Astrocyte of the hippocampus (primary cell): ENCODE results near the gene GGTLC1.
"Not testable (repeated sequence)": the region's sequence is repeated elsewhere in the genome, so short reads cannot be mapped to it uniquely, and the experiment has no call there.

Source experiments
- DNase-seq: peaks from one replicate; pipeline ENCODE4 v3.0.0; 2011; ENCODE audit warnings: low read depth, low spot score

The GGTLC1 gene

DNA sequence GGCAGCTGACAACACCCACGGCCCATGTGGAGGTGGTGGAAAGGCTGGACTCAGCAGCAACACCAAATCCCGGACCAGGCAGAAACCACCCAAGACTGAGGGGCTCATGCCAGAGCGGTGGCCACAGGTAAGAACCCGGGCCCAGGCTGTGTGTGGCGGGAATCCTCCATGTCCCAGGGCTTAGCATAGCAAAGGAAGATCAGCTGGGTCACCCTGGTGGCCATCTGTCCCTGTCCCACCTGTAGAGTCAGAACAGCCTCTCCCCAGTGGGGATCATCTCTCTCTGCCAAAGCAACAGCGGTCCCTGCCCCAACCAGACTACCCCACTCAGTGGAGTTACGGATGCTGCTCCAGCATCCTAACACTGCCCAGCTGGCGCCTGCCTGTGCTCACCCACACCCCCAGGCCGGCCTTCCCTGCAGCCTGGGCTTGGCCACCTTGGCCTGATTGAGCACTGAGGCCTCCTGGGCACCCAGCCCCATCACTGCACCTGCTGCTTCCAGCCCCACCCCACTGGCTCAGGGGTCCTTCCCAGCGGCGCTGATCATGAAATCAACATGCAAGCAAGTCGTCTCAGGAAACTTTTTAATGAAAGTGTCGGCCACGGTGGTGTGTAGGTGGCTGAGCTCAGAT, 5.5 kb upstream of the GGTLC1 start:
- not testable (repeated sequence) for DNase-seq

DNA sequence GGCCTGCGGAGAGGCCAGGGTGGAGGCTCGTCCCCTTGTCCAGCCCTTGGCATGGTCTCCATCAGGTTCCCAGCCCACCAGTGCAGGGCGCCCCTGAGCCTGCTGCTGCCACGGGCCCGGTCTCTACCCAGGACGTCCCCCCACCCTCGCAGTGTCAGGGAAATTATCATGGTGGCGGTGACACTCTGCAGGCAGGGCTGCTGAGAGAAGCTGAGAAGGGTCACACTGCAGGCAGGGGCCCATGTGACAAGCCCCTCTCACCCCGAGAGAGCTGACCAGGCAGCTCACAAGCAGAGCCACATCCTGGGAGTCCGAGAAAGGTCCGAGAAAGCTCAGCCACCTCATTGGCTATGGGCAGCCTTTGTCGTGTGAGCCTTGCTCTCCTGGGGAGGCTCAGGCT, 4.9 kb upstream of the GGTLC1 start:
- DNase-seq = not testable (repeated sequence)

DNA sequence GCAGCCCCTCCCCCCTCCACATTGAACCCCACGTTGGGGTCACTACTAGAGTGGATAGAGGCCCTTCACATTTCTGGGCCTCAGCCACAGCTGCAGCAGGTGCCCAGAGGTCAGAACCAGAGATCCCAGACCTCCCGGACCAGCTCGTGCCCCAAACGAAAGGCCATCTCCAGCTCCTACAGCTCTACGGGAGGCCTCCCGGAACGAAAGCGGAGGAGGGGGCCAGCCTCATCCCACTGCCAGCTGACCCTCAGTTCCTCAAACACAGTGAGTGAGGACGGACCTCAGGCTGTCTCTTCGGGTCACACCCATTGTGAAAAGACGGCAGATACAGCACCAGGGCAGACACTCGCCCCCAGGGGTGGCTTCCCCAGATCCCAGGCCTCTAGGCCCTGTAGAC, 1.7 kb upstream of the GGTLC1 start:
- DNase-seq = not testable (repeated sequence)

- DNase-seq = not testable (repeated sequence)
Measured at GRCh38 chr20:23988966-23989365, 387 bp upstream of the GGTLC1 start.

DNA sequence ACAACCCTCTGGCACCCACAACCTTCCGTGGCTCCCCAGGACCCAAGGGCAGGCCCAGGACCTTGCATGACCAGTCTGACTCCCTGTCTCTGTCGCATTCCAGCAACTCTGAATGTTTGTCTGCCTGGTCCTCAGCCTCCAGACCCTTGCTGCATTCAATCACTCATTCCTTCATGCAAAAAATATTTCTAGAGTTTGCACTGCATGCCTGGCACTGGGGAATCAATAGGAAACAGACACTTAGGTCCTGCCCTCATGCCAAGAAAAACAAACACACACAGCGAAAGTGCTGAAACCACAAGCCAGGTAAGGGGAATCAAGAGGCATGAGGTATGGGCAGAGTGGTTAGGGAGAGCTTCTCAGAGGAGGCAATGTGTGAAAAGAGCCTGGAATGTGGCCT, 1.9 kb downstream of the GGTLC1 start:
- not testable (repeated sequence) for DNase-seq

DNA sequence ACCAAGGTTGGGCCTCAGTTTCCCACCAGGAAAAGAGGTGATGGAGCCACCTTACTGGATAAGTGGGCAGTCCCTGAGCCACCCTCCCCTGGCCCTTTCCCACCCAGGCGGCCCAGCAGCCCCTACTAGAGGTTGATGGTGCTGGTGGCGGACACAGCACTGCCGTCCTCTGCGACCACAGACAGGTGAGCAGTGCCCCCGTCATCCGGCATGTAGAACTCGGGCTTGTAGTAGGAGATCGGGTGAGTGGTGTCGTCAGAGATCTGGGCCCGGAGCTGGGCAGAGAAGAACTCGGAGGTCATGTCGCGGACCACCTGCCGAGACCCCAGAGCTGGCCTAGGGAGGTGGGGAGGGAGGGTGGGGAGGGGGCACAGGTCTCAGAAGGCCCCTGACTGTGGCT, 2.3 kb downstream of the GGTLC1 start:
- not testable (repeated sequence) for DNase-seq

GRCh38 chr20:23985790-23986225, 2.8 kb downstream of the GGTLC1 start:
- DNase-seq = not testable (repeated sequence)

DNA sequence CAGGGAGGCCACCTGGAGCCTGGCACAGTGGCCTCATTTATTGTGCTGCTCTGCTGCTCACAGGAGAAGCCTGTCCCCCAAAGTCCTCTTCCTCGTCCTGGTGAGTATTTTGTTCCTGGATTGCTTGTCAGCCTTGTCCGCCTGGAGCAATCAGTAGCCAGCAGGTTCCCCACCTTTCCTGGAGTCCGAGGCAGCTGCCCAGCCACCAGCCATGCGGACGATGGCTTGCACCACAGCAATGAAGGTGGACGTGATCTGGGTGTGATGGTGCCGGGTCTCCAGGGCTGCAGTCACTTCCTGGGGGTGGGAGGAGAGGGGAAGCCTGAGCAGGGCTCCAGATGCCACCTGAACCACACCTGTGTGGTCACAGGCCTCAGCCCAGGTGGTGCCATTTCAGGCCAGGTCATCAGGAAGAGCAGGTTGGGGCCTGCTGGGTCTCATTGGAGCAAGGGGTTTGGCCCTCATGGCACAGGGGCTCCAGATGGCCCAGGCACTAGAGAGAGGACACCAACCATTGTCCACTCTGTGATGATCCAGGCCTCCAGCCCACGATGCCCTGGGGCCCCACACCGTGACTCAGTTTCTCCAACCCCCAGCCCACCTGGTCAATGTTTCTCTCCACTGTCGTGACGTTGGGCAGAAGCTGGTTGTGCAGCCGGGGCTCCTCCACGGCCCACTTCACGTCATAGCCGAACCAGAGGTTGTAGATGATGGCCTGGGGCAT, 3.4 kb downstream of the GGTLC1 start:
- not testable (repeated sequence) for DNase-seq

- DNase-seq = not testable (repeated sequence)
Measured at GRCh38 chr20:23984476-23985023, 4.0 kb downstream of the GGTLC1 start.

DNA sequence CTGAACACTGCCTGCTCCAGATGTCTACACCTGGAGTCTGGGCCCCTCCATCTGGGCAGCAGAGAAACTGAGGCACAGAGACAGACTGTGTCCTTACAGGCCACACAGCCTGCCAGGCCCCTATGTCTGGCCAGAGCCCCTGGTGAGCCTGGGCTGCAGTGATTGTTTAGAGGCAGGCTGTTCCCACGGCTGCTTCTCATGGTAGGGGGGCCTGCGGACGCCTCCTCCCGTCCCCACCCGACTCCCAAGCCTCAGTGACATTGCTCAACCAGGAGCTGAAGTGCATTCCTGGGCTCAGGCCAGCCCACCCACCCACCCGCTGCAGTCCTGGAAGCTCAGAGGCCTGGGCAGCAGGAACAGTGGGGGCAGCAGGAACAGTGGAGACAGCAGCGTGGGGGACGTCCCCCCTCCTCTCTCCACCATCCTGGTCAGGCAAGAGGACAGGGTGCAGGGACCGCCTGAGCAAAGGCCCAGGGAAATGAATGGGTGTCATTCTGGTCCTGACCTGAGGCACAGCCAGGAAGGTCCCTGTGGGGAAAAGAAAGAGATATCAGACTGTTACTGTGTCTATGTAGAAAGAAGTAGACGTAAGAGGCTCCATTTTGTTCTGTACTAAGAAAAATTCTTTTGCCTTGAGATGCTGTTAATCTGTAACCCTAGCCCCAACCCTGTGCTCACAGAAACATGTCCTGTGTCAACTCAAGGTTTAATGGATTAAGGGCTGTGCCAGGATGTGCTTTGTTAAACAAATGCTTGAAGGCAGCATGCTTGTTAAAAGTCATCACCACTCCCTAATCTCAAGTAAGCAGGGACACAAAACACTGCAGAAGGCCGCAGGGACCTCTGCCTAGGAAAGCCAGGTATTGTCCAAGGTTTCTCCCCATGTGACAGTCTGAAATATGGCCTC, 6.2 kb downstream of the GGTLC1 start:
- not testable (repeated sequence) for DNase-seq

DNA sequence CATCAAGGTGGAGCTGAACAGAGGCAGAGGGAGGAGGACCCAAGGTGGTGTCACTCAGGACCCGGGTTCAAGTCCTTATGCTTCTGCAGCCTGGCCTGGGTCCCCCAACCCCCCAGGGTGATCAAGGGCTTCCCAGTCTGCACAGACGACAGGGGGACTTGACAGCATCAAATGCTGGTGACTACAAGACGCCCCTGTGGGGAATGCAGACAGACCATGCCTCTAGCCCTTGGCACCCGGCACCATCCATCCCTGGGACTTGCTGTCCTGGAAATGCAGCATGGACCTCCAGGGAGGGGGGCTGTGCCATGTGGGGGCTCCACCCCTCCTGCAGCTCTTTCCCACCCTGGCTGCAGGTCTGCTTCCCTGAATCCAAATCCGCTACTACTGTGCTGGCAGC, 7.1 kb downstream of the GGTLC1 start:
- not testable (repeated sequence) for DNase-seq

DNA sequence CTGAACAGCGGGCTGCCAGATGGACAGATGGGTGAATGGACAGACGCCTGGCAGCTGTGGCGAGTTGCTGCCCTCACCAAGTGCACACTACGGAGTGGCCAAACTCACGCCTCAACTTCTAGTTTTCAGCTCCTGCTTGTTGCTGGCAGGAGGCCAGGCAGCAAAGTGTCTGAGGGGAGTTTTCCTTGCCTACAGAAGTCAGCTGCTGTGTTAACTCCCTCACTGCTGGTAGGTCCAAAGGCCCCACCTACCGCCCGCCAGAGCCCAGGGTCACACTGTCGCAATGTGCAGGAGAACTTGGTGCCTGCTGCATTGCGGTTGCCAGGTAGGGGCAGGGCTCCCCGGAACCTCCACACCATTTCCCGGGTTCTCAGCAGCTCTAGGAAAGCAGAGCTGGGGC, 7.6 kb downstream of the GGTLC1 start:
- DNase-seq = not testable (repeated sequence)

DNA sequence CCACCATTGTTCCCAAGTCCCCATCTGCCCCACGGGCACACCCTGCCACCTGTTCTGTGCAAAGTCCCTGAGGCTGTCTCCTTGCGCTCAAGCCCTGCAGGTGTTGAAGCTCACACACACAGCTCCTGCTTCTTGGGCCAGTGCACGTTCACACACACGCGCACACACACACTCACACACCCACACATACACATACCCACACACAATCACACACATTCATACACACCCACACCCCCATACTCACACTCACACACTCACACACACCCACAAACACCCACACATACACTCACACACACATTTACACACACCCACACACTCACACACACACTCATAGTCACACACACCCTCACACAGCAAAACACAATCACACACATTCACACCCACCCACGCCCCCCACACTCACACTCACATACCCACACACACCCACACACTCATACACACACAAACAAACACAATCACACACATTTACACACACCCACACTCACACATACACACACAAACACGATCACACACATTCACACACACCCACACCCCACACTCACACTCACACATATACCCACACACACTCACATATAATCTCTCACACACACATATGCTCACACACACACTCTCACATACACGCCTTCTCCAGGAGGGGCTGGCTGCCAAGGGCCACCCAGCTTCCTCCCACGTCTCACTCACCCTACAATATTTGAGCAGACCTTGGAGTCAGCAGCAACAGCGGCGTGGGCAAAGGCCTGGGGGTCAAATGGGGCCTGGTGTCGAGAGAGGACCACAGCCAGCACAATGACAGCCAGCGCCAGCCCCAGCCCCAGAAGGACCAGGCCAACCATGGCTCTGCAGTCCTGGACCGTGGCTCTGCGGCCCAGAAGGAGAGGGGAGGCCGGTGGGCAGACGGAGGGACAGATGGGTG, 8.4 kb downstream of the GGTLC1 start:
- DNase-seq = not testable (repeated sequence)

GRCh38 chr20:23979380-23979779, 9.2 kb downstream of the GGTLC1 start:
- DNase-seq = not testable (repeated sequence)

- DNase-seq = not testable (repeated sequence)
Measured at GRCh38 chr20:23978457-23978856, 10.1 kb downstream of the GGTLC1 start.

GRCh38 chr20:23974966-23975365, 13.6 kb downstream of the GGTLC1 start:
- DNase-seq = no peak

DNA sequence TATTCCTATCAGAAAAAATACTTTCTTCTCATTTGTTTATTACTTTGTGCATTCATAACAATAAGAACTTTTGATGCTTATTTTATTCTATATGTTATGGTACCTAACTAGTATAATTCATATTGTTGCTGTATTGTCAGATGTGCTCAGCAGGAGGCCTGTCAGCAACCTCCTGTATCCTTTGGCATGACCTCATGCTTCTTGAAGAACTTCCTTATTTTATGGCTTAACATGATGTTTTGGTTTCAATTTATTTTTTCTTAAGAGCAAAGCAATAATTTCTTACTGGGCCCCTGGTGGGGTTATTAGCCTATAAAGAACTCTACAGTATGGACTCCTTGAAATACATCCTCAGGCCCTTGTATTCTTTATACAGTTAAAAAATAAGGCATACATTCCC, 17.3 kb downstream of the GGTLC1 start:
- DNase-seq = no peak

GRCh38 chr20:23970049-23970448, 18.5 kb downstream of the GGTLC1 start:
- no peak for DNase-seq

DNA sequence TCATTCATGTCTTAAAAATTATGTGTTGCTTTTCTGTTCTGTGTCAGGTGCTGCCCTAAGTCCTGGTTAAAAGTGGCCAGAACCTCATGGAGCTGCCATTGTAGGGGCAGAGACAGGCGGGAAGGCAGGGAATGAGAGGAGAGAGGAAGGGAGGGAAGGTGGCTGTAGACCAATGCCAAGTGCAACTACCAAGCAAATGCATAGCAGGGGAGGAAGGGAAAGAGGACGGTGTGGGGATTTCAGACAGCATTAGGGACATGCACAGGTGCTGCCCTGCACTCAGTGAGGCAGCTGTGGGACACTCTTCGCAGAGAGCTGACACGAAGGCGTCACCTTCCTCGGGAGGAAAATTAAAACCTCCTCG, 21.0 kb downstream of the GGTLC1 start:
- DNase-seq = no peak

DNA sequence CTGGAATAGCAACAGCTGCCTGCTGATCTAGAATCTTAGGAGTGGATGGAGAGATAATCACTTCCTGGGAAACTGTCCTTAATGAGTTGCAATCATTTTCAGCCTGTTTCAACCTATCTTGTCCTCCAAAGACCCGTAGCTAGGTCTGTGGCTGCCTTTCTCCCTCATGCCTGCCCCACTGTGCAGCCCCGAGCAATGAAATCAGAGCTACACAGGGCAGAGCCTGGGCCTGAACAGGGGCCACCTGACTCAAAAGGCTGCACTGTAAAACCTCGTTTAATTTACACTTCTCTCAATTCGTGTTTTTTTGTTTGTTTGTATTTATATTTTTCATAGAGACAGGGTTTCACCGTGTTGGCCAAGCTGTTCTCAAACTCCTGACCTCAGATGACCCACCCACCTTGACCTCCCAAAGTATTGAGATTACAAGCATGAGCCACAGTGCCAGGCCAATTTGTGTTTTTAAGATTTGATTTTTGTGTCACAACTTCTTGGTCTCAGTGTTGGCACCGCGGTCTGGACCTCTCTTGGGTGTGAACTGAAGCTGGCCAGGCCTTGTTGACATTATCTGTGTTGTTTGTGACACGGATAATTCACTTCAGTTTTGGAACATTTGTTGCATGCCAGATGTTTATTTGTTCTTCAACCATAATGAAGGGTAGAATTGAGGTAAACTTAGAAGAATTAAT, 21.5 kb downstream of the GGTLC1 start:
- no peak for DNase-seq
